Heart right ventricle (tissue), 16 donors: Measurements from ENCODE around the gene NEURL4. TPM values are rescaled to one million over a fixed set of nuclear protein-coding genes. Genes with fewer than 3 reads are reported as not detected.

Experiments used
- ATAC-seq, 8 donors: fragments of 200-7000 bp; cut with Tn5 transposase; one replicate each; pipeline ENCODE4 v1.9.1; 2020; ENCODE audit warnings: mild to moderate bottlenecking in 8 of 8, moderate library complexity in 8 of 8, moderate number of reproducible peaks in 1 of 8
- DNase-seq, 2 donors: peaks; one replicate each; pipeline ENCODE4 v3.0.0-alpha.2; 2020
- H3K27ac ChIP-seq, 10 donors: fragments of 200-600 bp; sonication (generic) in 2 of 10; one replicate each; pipeline versions ENCODE4 v1.5.0 to v1.8.0; 2020 to 2022; ENCODE audit warnings: mild to moderate bottlenecking in 3 of 10
- H3K27me3 ChIP-seq, 7 donors: fragments of 200-600 bp; one replicate each; pipeline ENCODE4 v1.8.0; 2021 to 2022; ENCODE audit warnings: mild to moderate bottlenecking in 2 of 7
- H3K36me3 ChIP-seq, 9 donors: fragments of 200-600 bp; sonication (generic) in 1 of 9; one replicate each; pipeline versions ENCODE4 v1.5.0 to v1.8.0; 2020 to 2022; ENCODE audit warnings: mild to moderate bottlenecking in 2 of 9
- H3K4me1 ChIP-seq, 9 donors: fragments of 200-600 bp; sonication (generic) in 1 of 9; one replicate each; pipeline versions ENCODE4 v1.5.0 to v1.8.0; 2020 to 2022; ENCODE audit warnings: mild to moderate bottlenecking in 4 of 9
- H3K4me3 ChIP-seq, 10 donors: fragments of 200-600 bp; sonication (generic) in 2 of 10; one replicate each; pipeline versions ENCODE4 v1.5.0 to v1.8.0; 2020 to 2022; ENCODE audit warnings: mild to moderate bottlenecking in 7 of 10, moderate library complexity in 2 of 10
- H3K9me3 ChIP-seq, 11 donors: fragments of 200-600 bp in 10 of 11; sonication (generic) in 2 of 11; one replicate each; pipeline versions ENCODE4 v1.5.0 to v1.8.0; 2013 to 2022; ENCODE audit warnings: mild to moderate bottlenecking in 2 of 11, control low read depth in 1 of 11, moderate library complexity in 1 of 11
- CTCF ChIP-seq, 9 donors: fragments of 200-600 bp; sonication (generic) in 2 of 9; IDR thresholded peaks; one replicate each; pipeline versions ENCODE4 v1.5.0 to v1.8.0; 2021 to 2022; ENCODE audit warnings: antibody characterized with exemption in 9 of 9, mild to moderate bottlenecking in 5 of 9, moderate library complexity in 1 of 9
- WGBS, 2 donors: extraction: QIAGEN DNeasy Blood & Tissue Kit; methylation state at CpG; one replicate each; pipeline ENCODE4 v1.1.7; 2013; ENCODE audit warnings: inconsistent platforms in 1 of 2; 5-methylcytosine and 5-hydroxymethylcytosine counted together
- intact Hi-C, 10 donors: fragments of 100-400 bp; cut with DNase I; formaldehyde crosslinking; loops; one replicate each; pipeline versions ENCODE4 v1.11.1 to v1.14.2; 2022
- polyA plus RNA-seq, 2 donors: library from polyadenylated mRNA; stranded (reverse); fragments of 200-250 nt; gene quantifications; one replicate each; pipeline ENCODE4 v1.2.3, GENCODE V29; 2013
- total RNA-seq, 10 donors: library from RNA; stranded (reverse); fragmentation: NEBNext Ultra II Directional in 3 of 10; extraction: Animal tissue kit (Norgen Biotek cat#: 25700) in 3 of 10; gene quantifications; one replicate each; pipeline versions ENCODE4 v1.2.1 to v1.2.4, GENCODE V29; 2021 to 2023
- donor health status: Arrhythmogenic right ventricular cardiomyopathy.
- donor health status: ischemic (EF 13 %, LVEDD 7.1; RV severe dilation, severe dysfunction).
- donor health status: healthy with polysubstance abuse.
- donor health status: DM: no; HTN: yes; CAD: no.
- donor health status: DM: no; HTN: no; CAD: no.
- donor health status: ischemic (EF 25% LVEDD 6.9; RV normal size, moderate dysfunction).
- donor health status: ischemic (EF 25% LVEDD 5.7; RV mildly dilated, moderate dysfunction).
- donor health status: healthy.
- donor health status: DM: yes; HTN: yes; CAD: no.
- donor health status: Ischemic cardiomyopathy.
- donor health status: ischemic (EF 35%, LVEDD 5.7; RV mildly dilated, moderate dysfunction).
- donor health status: nonischemic (EF 11% LVEDD 7.7; RV severe dilation, severe dysfunction).
- donor health status: DM: yes; HTN: yes; CAD: no.
- donor health status: PGD.
- donor health status: ischemic (EF 29% LVEDD 5.4; RV normal size, mild dysfunction).
- donor health status: nonischemic (EF 23%, LVEDD 6.1; RV moderate dilation, normal function).

Gene NEURL4
- total and polyA plus RNA-seq, 12 donors: 21.7 to 55.5 (median 28.7) TPM

- H3K4me1 ChIP-seq: peaks cover 6 to 53% (median 38%) of the 10 kb centered on the region in 9 donors
- peak within 1 kb of the TSS in 5 of 10 donors; percentile 7 to 36 (median 19) for H3K27ac ChIP-seq
- no peaks in the 10 kb centered on the region for H3K9me3 ChIP-seq
- peak; percentile 65 to 66 for DNase-seq
- no peak for TF ChIP-seq CTCF (IDR thresholded peaks at IDR 0.05)
- intact Hi-C loops: loop anchor here in 7 of 10 donors (2.0 to 10.0 kb wide), 8 partner anchors 37 to 330 kb away; partner anchors contain the start of genes FGF11 (in 4 of the 7), TMEM102 (in 4 of the 7), SENP3 (in 3 of the 7) and PLSCR3 (in 2 of the 7)
- no peaks in the 10 kb centered on the region for H3K36me3 ChIP-seq
- 41 to 46% methylated on average over 10 of the region's 10 CpGs for WGBS, 2 donors
- peak within 1 kb of the TSS in 1 of 10 donors; percentile 12 for H3K4me3 ChIP-seq
- H3K27me3 ChIP-seq: no peaks in the 10 kb centered on the region
- peak in 1 of 8 donors; percentile 34 for ATAC-seq
Measured at GRCh38 chr17:7355053-7355452, 25.9 kb upstream of the NEURL4 start, which contains the start of gene TMEM95. Gene TMEM95 (plus strand): TSS chr17:7355156. CDS start chr17:7355205, 49 bp downstream.

- ATAC-seq (no peak), DNase-seq (no peak)
- Histone ChIP-seq H3K27me3 (no peaks in the 10 kb centered on the region), H3K4me3 (no peak overlapping the region), H3K27ac (peak overlapping the region in 3 of 10 donors; percentile 7 to 36 (median 19)), H3K4me1 (peaks cover 8 to 60% (median 46%) of the 10 kb centered on the region in 9 donors), H3K9me3 (no peaks in the 10 kb centered on the region), H3K36me3 (no peaks in the 10 kb centered on the region)
- intact Hi-C loops: loop anchor here (2.0 to 10.0 kb wide), 11 partner anchors 38 to 330 kb away; partner anchors contain the start of genes FGF11 (in 5 of the 10), TMEM102 (in 5 of the 10), SENP3 (in 4 of the 10) and PLSCR3 (in 2 of the 10)
- no peak for TF ChIP-seq CTCF (IDR thresholded peaks at IDR 0.05)
- WGBS, 2 donors: 80 to 88% methylated on average over 9 of the region's 9 CpGs
Measured at GRCh38 chr17:7354262-7354843, 25.2 kb upstream of the NEURL4 start.

GRCh38 chr17:7352910-7353635, 23.9 kb upstream of the NEURL4 start:
- Histone ChIP-seq H3K36me3 (peaks cover 0 to 3% (median 0%) of the 10 kb centered on the region in 9 donors), H3K27me3 (no peaks in the 10 kb centered on the region), H3K9me3 (no peaks in the 10 kb centered on the region), H3K27ac (peak overlapping the region in 8 of 10 donors; percentile 96 to 100 (median 99)), H3K4me1 (peaks cover 8 to 65% (median 46%) of the 10 kb centered on the region in 9 donors), H3K4me3 (peak overlapping the region in 9 of 10 donors; percentile 73 to 91 (median 84))
- intact Hi-C loops: loop anchor here (5.0 to 10.0 kb wide), 10 partner anchors 39 to 332 kb away; partner anchors contain the start of genes FGF11 (in 5 of the 10), TMEM102 (in 5 of the 10), SENP3 (in 4 of the 10) and PLSCR3 (in 2 of the 10)
- peak in 1 of 2 donors; percentile 22 for DNase-seq
- ATAC-seq: no peak
- 88 to 89% methylated on average over 37 of the region's 37 CpGs for WGBS, 2 donors
- TF ChIP-seq CTCF (IDR thresholded peaks at IDR 0.05): no peak

- Histone ChIP-seq H3K4me1 (peaks cover 8 to 65% (median 46%) of the 10 kb centered on the region in 9 donors), H3K4me3 (peak overlapping the region; percentile 73 to 91 (median 84)), H3K9me3 (no peaks in the 10 kb centered on the region), H3K27ac (peak overlapping the region; percentile 96 to 100 (median 99)), H3K36me3 (peaks cover 0 to 9% (median 0%) of the 10 kb centered on the region in 9 donors), H3K27me3 (no peaks in the 10 kb centered on the region)
- peak in 3 of 9 donors; percentile 5 to 59 (median 26) for TF ChIP-seq CTCF (IDR thresholded peaks at IDR 0.05)
- ATAC-seq (no peak), DNase-seq (no peak)
- intact Hi-C loops: loop anchor here (5.0 to 10.0 kb wide), 10 partner anchors 40 to 332 kb away; partner anchors contain the start of genes FGF11 (in 5 of the 10), TMEM102 (in 5 of the 10), SENP3 (in 4 of the 10) and PLSCR3 (in 2 of the 10)
- WGBS, 2 donors: 30 to 31% methylated on average over 10 of the region's 10 CpGs
Measured at GRCh38 chr17:7352503-7352889, 23.4 kb upstream of the NEURL4 start.
